ENCODE measurements around the gene SHB. TPM values are rescaled to one million over a fixed set of nuclear protein-coding genes. Genes with fewer than 3 reads are reported as not detected.
A peak's percentile ranks its signal among the peaks of the same experiment; 100 is the strongest.

The SHB gene
- total RNA-seq, 1 donor from 2014 or later = 18.5 TPM

GRCh38 chr9:38018241-38018957 is 50.6 kb downstream of the SHB start:
- peaks cover 11% of the 10 kb centered on the region for H3K36me3 Mint-ChIP-seq (ENCODE audit: low read depth, unreplicated experiment)
- peaks cover 77% of the 10 kb centered on the region for H3K4me1 Mint-ChIP-seq (ENCODE audit: unreplicated experiment)
- peak overlapping the region; percentile 21 for H3K4me3 Mint-ChIP-seq (ENCODE audit: unreplicated experiment)
- peak overlapping the region; percentile 36 for H3K27ac Mint-ChIP-seq (ENCODE audit: unreplicated experiment)
- DNase-seq (ENCODE audit: low spot score) = no peak
- no peak for TF ChIP-seq CTCF (IDR thresholded peaks at IDR 0.05; ENCODE audit: unreplicated experiment)
- no peaks in the 10 kb centered on the region for H3K9me3 Mint-ChIP-seq (ENCODE audit: unreplicated experiment)
- peaks cover 7% of the 10 kb centered on the region for H3K27me3 Mint-ChIP-seq (ENCODE audit: unreplicated experiment)

GRCh38 chr9:38017885-38018186 is 51.2 kb downstream of the SHB start:
- Mint-ChIP-seq H3K9me3 (ENCODE audit: unreplicated experiment) (no peaks in the 10 kb centered on the region), H3K4me3 (ENCODE audit: unreplicated experiment) (no peak overlapping the region), H3K4me1 (ENCODE audit: unreplicated experiment) (peaks cover 73% of the 10 kb centered on the region), H3K36me3 (ENCODE audit: low read depth, unreplicated experiment) (peaks cover 12% of the 10 kb centered on the region), H3K27ac (ENCODE audit: unreplicated experiment) (no peak overlapping the region), H3K27me3 (ENCODE audit: unreplicated experiment) (peaks cover 8% of the 10 kb centered on the region)
- no peak for TF ChIP-seq CTCF (IDR thresholded peaks at IDR 0.05; ENCODE audit: unreplicated experiment)
- DNase-seq (ENCODE audit: low spot score) = no peak

GRCh38 chr9:38017149-38017884 is 51.7 kb downstream of the SHB start:
- H3K4me1 Mint-ChIP-seq (ENCODE audit: unreplicated experiment) = peaks cover 76% of the 10 kb centered on the region

GRCh38 chr9:38016375-38017135 is 52.5 kb downstream of the SHB start:
- H3K4me1 Mint-ChIP-seq (ENCODE audit: unreplicated experiment) = peaks cover 76% of the 10 kb centered on the region
- peaks cover 16% of the 10 kb centered on the region for H3K36me3 Mint-ChIP-seq (ENCODE audit: low read depth, unreplicated experiment)
- peak overlapping the region; percentile 6 for H3K27ac Mint-ChIP-seq (ENCODE audit: unreplicated experiment)
- no peak for TF ChIP-seq CTCF (IDR thresholded peaks at IDR 0.05; ENCODE audit: unreplicated experiment)
- H3K9me3 Mint-ChIP-seq (ENCODE audit: unreplicated experiment) = no peaks in the 10 kb centered on the region
- DNase-seq (ENCODE audit: low spot score) = no peak
- H3K4me3 Mint-ChIP-seq (ENCODE audit: unreplicated experiment) = no peak overlapping the region
- peaks cover 11% of the 10 kb centered on the region for H3K27me3 Mint-ChIP-seq (ENCODE audit: unreplicated experiment)

More at GRCh38 chr9:38017149-38017884, 51.7 kb downstream of the SHB start:
- peak; percentile 25 for TF ChIP-seq CTCF (IDR thresholded peaks at IDR 0.05; ENCODE audit: unreplicated experiment)
- Mint-ChIP-seq H3K27me3 (ENCODE audit: unreplicated experiment) (peaks cover 11% of the 10 kb centered on the region), H3K36me3 (ENCODE audit: low read depth, unreplicated experiment) (peaks cover 16% of the 10 kb centered on the region), H3K9me3 (ENCODE audit: unreplicated experiment) (no peaks in the 10 kb centered on the region), H3K4me3 (ENCODE audit: unreplicated experiment) (no peak overlapping the region), H3K27ac (ENCODE audit: unreplicated experiment) (no peak overlapping the region)
- DNase-seq (ENCODE audit: low spot score) = peak; percentile 51
